HG02885 (cell line): ENCODE results near the gene MTMR8.
"Not testable (repeated sequence)": the region's sequence is repeated elsewhere in the genome, so short reads cannot be mapped to it uniquely, and the experiment has no call there.

Experiments used
- ATAC-seq: cut with Tn5 transposase; IDR thresholded peaks from one replicate; pipeline ENCODE4 v1.9.1; 2021; ENCODE audit warnings: mild to moderate bottlenecking; ENCODE audit not compliant: unreplicated experiment, poor library complexity

Gene MTMR8

GRCh38 chrX:64394874-64395567, at the start of gene MTMR8:
Gene MTMR8 (minus strand): TSS chrX:64395452. CDS start chrX:64395363, 89 bp downstream.
- ATAC-seq = peak; percentile 95

- ATAC-seq = no peak
These were observed 44.3 kb upstream of the MTMR8 start for GRCh38 chrX:64439551-64439950.

GRCh38 chrX:64437665-64438064, 42.4 kb upstream of the MTMR8 start:
- ATAC-seq = no peak

- no peak for ATAC-seq
These were observed 42.0 kb upstream of the MTMR8 start for GRCh38 chrX:64437218-64437617.

GRCh38 chrX:64428371-64428770, 33.1 kb upstream of the MTMR8 start:
- no peak for ATAC-seq

GRCh38 chrX:64427787-64428186, 32.5 kb upstream of the MTMR8 start:
- peak; percentile 93 for ATAC-seq

- ATAC-seq = no peak
These were observed 32.0 kb upstream of the MTMR8 start for GRCh38 chrX:64427281-64427680.

- ATAC-seq = not testable (repeated sequence)
These were observed 14.5 kb upstream of the MTMR8 start for GRCh38 chrX:64409730-64410129.

GRCh38 chrX:64398088-64398487, 2.8 kb upstream of the MTMR8 start:
- no peak for ATAC-seq

GRCh38 chrX:64395568-64395929, 297 bp upstream of the MTMR8 start:
- peak; percentile 37 for ATAC-seq

GRCh38 chrX:64394059-64394873, 986 bp downstream of the MTMR8 start:
- peak; percentile 25 for ATAC-seq

GRCh38 chrX:64389489-64389888, 5.8 kb downstream of the MTMR8 start:
- ATAC-seq = no peak

GRCh38 chrX:64380789-64381188, 14.5 kb downstream of the MTMR8 start:
- ATAC-seq = not testable (repeated sequence)

GRCh38 chrX:64379924-64380323, 15.3 kb downstream of the MTMR8 start:
- no peak for ATAC-seq

GRCh38 chrX:64377753-64378152, 17.5 kb downstream of the MTMR8 start:
- ATAC-seq = no peak

- no peak for ATAC-seq
These were observed 43.2 kb downstream of the MTMR8 start for GRCh38 chrX:64352081-64352480.

GRCh38 chrX:64350521-64350920, 44.7 kb downstream of the MTMR8 start:
- no peak for ATAC-seq

GRCh38 chrX:64350047-64350446, 45.2 kb downstream of the MTMR8 start:
- ATAC-seq = no peak

GRCh38 chrX:64342811-64343210, 52.4 kb downstream of the MTMR8 start:
- no peak for ATAC-seq

GRCh38 chrX:64338296-64338695, 57.0 kb downstream of the MTMR8 start:
- no peak for ATAC-seq

GRCh38 chrX:64334467-64334866, 60.8 kb downstream of the MTMR8 start:
- no peak for ATAC-seq

GRCh38 chrX:64330284-64330683, 65.0 kb downstream of the MTMR8 start:
- no peak for ATAC-seq
